Stimulated activated naive B cell treated with anti-CD40 and anti-IgM and Interleukin-4, amounts not matched to agents 10 μg/mL and 1 μg/mL and 100 μg/mL, for 72 hours (primary cell): ENCODE measurements around the gene GPR171.
"Not testable (repeated sequence)": the region's sequence is repeated elsewhere in the genome, so short reads cannot be mapped to it uniquely, and the experiment has no call there.

Experiments
- ATAC-seq, 2 donors: fragments of 150-1000 bp; cut with Tn5 transposase; replicated peaks; 2 replicates each; pipeline ENCODE4 v1.10.0; 2021; ENCODE audit warnings: moderate library complexity in 1 of 2
- DNase-seq: peaks from one replicate; pipeline ENCODE4 v3.0.0; 2021
- H3K27ac Mint-ChIP-seq: one replicate; pipeline ENCODE4 v1.8.0; 2022; ENCODE audit warnings: mild to moderate bottlenecking, mixed read lengths
- H3K27me3 Mint-ChIP-seq, 2 donors: one replicate each; pipeline ENCODE4 v1.8.0; 2022; ENCODE audit warnings: mixed read lengths in 2 of 2
- H3K36me3 Mint-ChIP-seq, 2 donors: one replicate each; pipeline ENCODE4 v1.8.0; 2022; ENCODE audit warnings: mixed read lengths in 2 of 2, mild to moderate bottlenecking in 1 of 2
- H3K4me1 Mint-ChIP-seq, 2 donors: one replicate each; pipeline ENCODE4 v1.8.0; 2022; ENCODE audit warnings: mixed read lengths in 2 of 2, mild to moderate bottlenecking in 1 of 2
- H3K4me3 Mint-ChIP-seq, 2 donors: one replicate each; pipeline ENCODE4 v1.8.0; 2022; ENCODE audit warnings: mild to moderate bottlenecking in 2 of 2, mixed read lengths in 2 of 2, moderate library complexity in 1 of 2
- H3K9me3 Mint-ChIP-seq, 2 donors: one replicate each; pipeline ENCODE4 v1.8.0; 2022; ENCODE audit warnings: mixed read lengths in 2 of 2, mild to moderate bottlenecking in 1 of 2

GPR171 gene

GRCh38 chr3:151175952-151176351 lies 27.1 kb downstream of the GPR171 start:
- Mint-ChIP-seq H3K9me3 (no peaks in the 10 kb centered on the region), H3K27ac (no peak overlapping the region), H3K27me3 (no peaks in the 10 kb centered on the region), H3K4me1 (peaks cover 16 to 17% of the 10 kb centered on the region in 2 donors), H3K36me3 (no peaks in the 10 kb centered on the region), H3K4me3 (no peak overlapping the region)
- no peak for DNase-seq
- ATAC-seq, result no peak

GRCh38 chr3:151174351-151174750 lies 28.7 kb downstream of the GPR171 start:
- H3K9me3 Mint-ChIP-seq, result no peaks in the 10 kb centered on the region
- H3K4me3 Mint-ChIP-seq, result no peak overlapping the region
- H3K36me3 Mint-ChIP-seq, result no peaks in the 10 kb centered on the region
- DNase-seq (no peak), ATAC-seq (no peak)
- peaks cover 22 to 33% of the 10 kb centered on the region in 2 donors for H3K4me1 Mint-ChIP-seq
- H3K27ac Mint-ChIP-seq, result no peak overlapping the region
- H3K27me3 Mint-ChIP-seq, result no peaks in the 10 kb centered on the region

GRCh38 chr3:151171145-151171757 lies 31.8 kb downstream of the GPR171 start:
- Mint-ChIP-seq H3K27ac (peak overlapping the region; percentile 87), H3K27me3 (no peaks in the 10 kb centered on the region), H3K4me3 (peak overlapping the region; percentile 47 to 57), H3K4me1 (peaks cover 24 to 37% of the 10 kb centered on the region in 2 donors), H3K36me3 (no peaks in the 10 kb centered on the region), H3K9me3 (no peaks in the 10 kb centered on the region)
- DNase-seq (peak; percentile 21), ATAC-seq (peak; percentile 61)

- not testable (repeated sequence) for H3K36me3 Mint-ChIP-seq, H3K27me3 Mint-ChIP-seq, H3K9me3 Mint-ChIP-seq
- DNase-seq, result peak; percentile 51
- Mint-ChIP-seq H3K27ac (peak overlapping the region; percentile 87), H3K4me3 (peak overlapping the region; percentile 47 to 58), H3K4me1 (peaks cover 24 to 37% of the 10 kb centered on the region in 2 donors)
- peak; percentile 68 to 69 for ATAC-seq
Observed at GRCh38 chr3:151169948-151170679, 32.9 kb downstream of the GPR171 start.

GRCh38 chr3:151169262-151169947 lies 33.6 kb downstream of the GPR171 start:
- DNase-seq (no peak), ATAC-seq (peak; percentile 78 to 81)
- H3K27me3 Mint-ChIP-seq, result no peaks in the 10 kb centered on the region
- H3K4me1 Mint-ChIP-seq, result peaks cover 24 to 37% of the 10 kb centered on the region in 2 donors
- H3K27ac Mint-ChIP-seq, result peak overlapping the region; percentile 87
- no peaks in the 10 kb centered on the region for H3K9me3 Mint-ChIP-seq
- H3K36me3 Mint-ChIP-seq, result no peaks in the 10 kb centered on the region
- peak overlapping the region; percentile 47 to 58 for H3K4me3 Mint-ChIP-seq

- H3K27me3 Mint-ChIP-seq, result no peaks in the 10 kb centered on the region
- ATAC-seq, result peak; percentile 41 to 55
- DNase-seq, result peak; percentile 48
- H3K4me1 Mint-ChIP-seq, result peaks cover 24 to 37% of the 10 kb centered on the region in 2 donors
- H3K4me3 Mint-ChIP-seq, result no peak overlapping the region
- H3K36me3 Mint-ChIP-seq, result no peaks in the 10 kb centered on the region
- H3K9me3 Mint-ChIP-seq, result no peaks in the 10 kb centered on the region
- H3K27ac Mint-ChIP-seq, result no peak overlapping the region
Observed at GRCh38 chr3:151168269-151169094, 34.5 kb downstream of the GPR171 start.

GRCh38 chr3:151166161-151166560 lies 36.9 kb downstream of the GPR171 start:
- H3K4me1 Mint-ChIP-seq, result peaks cover 12 to 22% of the 10 kb centered on the region in 2 donors
- H3K4me3 Mint-ChIP-seq, result no peak overlapping the region

GRCh38 chr3:151165226-151165625 lies 37.8 kb downstream of the GPR171 start:
- no peak overlapping the region for H3K4me3 Mint-ChIP-seq
- H3K9me3 Mint-ChIP-seq, result no peaks in the 10 kb centered on the region
- peaks cover 5 to 13% of the 10 kb centered on the region in 2 donors for H3K4me1 Mint-ChIP-seq
- DNase-seq (no peak), ATAC-seq (no peak)
- H3K27me3 Mint-ChIP-seq, result no peaks in the 10 kb centered on the region
- no peak overlapping the region for H3K27ac Mint-ChIP-seq
- no peaks in the 10 kb centered on the region for H3K36me3 Mint-ChIP-seq

More at GRCh38 chr3:151166161-151166560, 36.9 kb downstream of the GPR171 start:
- Mint-ChIP-seq H3K9me3 (no peaks in the 10 kb centered on the region), H3K27ac (no peak overlapping the region), H3K27me3 (no peaks in the 10 kb centered on the region), H3K36me3 (no peaks in the 10 kb centered on the region)
- ATAC-seq (no peak), DNase-seq (no peak)

GRCh38 chr3:151159806-151160205 lies 43.2 kb downstream of the GPR171 start:
- Mint-ChIP-seq H3K4me1 (no peaks in the 10 kb centered on the region), H3K36me3 (no peaks in the 10 kb centered on the region), H3K27ac (no peak overlapping the region), H3K4me3 (no peak overlapping the region), H3K9me3 (no peaks in the 10 kb centered on the region), H3K27me3 (no peaks in the 10 kb centered on the region)
- DNase-seq, result no peak
- no peak for ATAC-seq

- no peak overlapping the region for H3K4me3 Mint-ChIP-seq
- H3K27ac Mint-ChIP-seq, result no peak overlapping the region
- ATAC-seq (peak; percentile 91 to 94), DNase-seq (no peak)
- no peaks in the 10 kb centered on the region for H3K9me3 Mint-ChIP-seq
- H3K36me3 Mint-ChIP-seq, result no peaks in the 10 kb centered on the region
- H3K4me1 Mint-ChIP-seq, result no peaks in the 10 kb centered on the region
- H3K27me3 Mint-ChIP-seq, result no peaks in the 10 kb centered on the region
Observed at GRCh38 chr3:151156618-151157216, 46.3 kb downstream of the GPR171 start.

GRCh38 chr3:151155409-151156128 lies 47.4 kb downstream of the GPR171 start:
- Mint-ChIP-seq H3K27me3 (no peaks in the 10 kb centered on the region), H3K4me3 (no peak overlapping the region), H3K9me3 (no peaks in the 10 kb centered on the region), H3K4me1 (no peaks in the 10 kb centered on the region), H3K36me3 (no peaks in the 10 kb centered on the region), H3K27ac (no peak overlapping the region)
- no peak for ATAC-seq
- no peak for DNase-seq

GRCh38 chr3:151154566-151154965 lies 48.5 kb downstream of the GPR171 start:
- Mint-ChIP-seq H3K9me3 (no peaks in the 10 kb centered on the region), H3K4me3 (no peak overlapping the region), H3K36me3 (no peaks in the 10 kb centered on the region), H3K27me3 (no peaks in the 10 kb centered on the region), H3K4me1 (no peaks in the 10 kb centered on the region), H3K27ac (no peak overlapping the region)
- DNase-seq, result no peak
- no peak for ATAC-seq

GRCh38 chr3:151152455-151153079 lies 50.4 kb downstream of the GPR171 start:
- Mint-ChIP-seq H3K4me3 (no peak overlapping the region), H3K9me3 (no peaks in the 10 kb centered on the region), H3K36me3 (no peaks in the 10 kb centered on the region), H3K4me1 (no peaks in the 10 kb centered on the region), H3K27ac (no peak overlapping the region), H3K27me3 (no peaks in the 10 kb centered on the region)
- DNase-seq, result no peak
- ATAC-seq, result no peak
